Stomach (tissue), 4 donors: ENCODE data around the gene COG3.

ENCODE experiments used
- CTCF ChIP-seq, 7 experiments: fragments of 450-650 bp in 4 of 7; fragments of 200-600 bp in 3 of 7; sonication (generic) in 3 of 7; IDR thresholded peaks; one replicate each; pipeline ENCODE4 v1.5.1; 2016 to 2019; ENCODE audit warnings: antibody characterized with exemption in 7 of 7, control low read depth in 2 of 7, mild to moderate bottlenecking in 1 of 7
- POLR2A ChIP-seq, 4 donors: fragments of 450-650 bp; IDR thresholded peaks; one replicate each; pipeline ENCODE4 v1.6.1; 2016; ENCODE audit warnings: antibody characterized with exemption in 4 of 4, control low read depth in 2 of 4, mild to moderate bottlenecking in 1 of 4, moderate library complexity in 1 of 4
- POLR2AphosphoS5 ChIP-seq, 3 donors: sonication (generic); formaldehyde crosslinking; IDR thresholded peaks; one replicate each; pipeline ENCODE4 v1.6.1; 2016; ENCODE audit warnings: antibody characterized with exemption in 3 of 3

- TF ChIP-seq CTCF (IDR thresholded peaks at IDR 0.05) (no peak), POLR2AphosphoS5 (IDR thresholded peaks at IDR 0.05) (no peak), POLR2A (IDR thresholded peaks at IDR 0.05) (no peak)
These were observed 8.9 kb downstream of the COG3 start for GRCh38 chr13:45473627-45474026.
